Gastrocnemius medialis (tissue), 4 donors: ENCODE measurements around the gene AATK. TPM values are rescaled to one million over a fixed set of nuclear protein-coding genes. Genes with fewer than 3 reads are reported as not detected.

Source experiments
- ATAC-seq, 2 donors: fragments of 150-250 bp; one replicate each; pipeline ENCODE4 v1.9.1; 2016
- DNase-seq, 2 donors: peaks; one replicate each; pipeline ENCODE4 v3.0.0-alpha.2; 2019
- H3K27ac ChIP-seq, 4 donors: fragments of 200-600 bp; sonication (generic); 1 replicate in 1 of 4; 2 replicates in 3 of 4; pipeline ENCODE4 v1.5.1; 2016 to 2018; ENCODE audit warnings: mild to moderate bottlenecking in 2 of 4, moderate library complexity in 1 of 4
- H3K27me3 ChIP-seq, 3 donors: fragments of 200-600 bp; sonication (generic) in 2 of 3; 1 replicate in 1 of 3; 2 replicates in 2 of 3; pipeline versions ENCODE4 v1.5.1 to v1.6.0; 2016 to 2019; ENCODE audit warnings: mild to moderate bottlenecking in 1 of 3, moderate library complexity in 1 of 3
- H3K36me3 ChIP-seq, 2 donors: fragments of 200-600 bp; sonication (generic) in 1 of 2; one replicate each; pipeline ENCODE4 v1.5.1; 2017 to 2018
- H3K4me1 ChIP-seq, 2 donors: fragments of 200-600 bp; sonication (generic) in 1 of 2; one replicate each; pipeline ENCODE4 v1.5.1; 2016 to 2017; ENCODE audit warnings: mild to moderate bottlenecking in 2 of 2
- H3K4me3 ChIP-seq, 4 donors: fragments of 200-600 bp; sonication (generic) in 3 of 4; 1 replicate in 1 of 4; 2 replicates in 3 of 4; pipeline ENCODE4 v1.5.1; 2016 to 2019; ENCODE audit warnings: mild to moderate bottlenecking in 2 of 4
- H3K9me3 ChIP-seq, 3 donors: fragments of 200-600 bp; sonication (generic) in 2 of 3; 1 replicate in 1 of 3; 2 replicates in 2 of 3; pipeline ENCODE4 v1.5.1; 2016 to 2019
- POLR2A ChIP-seq, 2 donors: fragments of 450-650 bp; IDR thresholded peaks; one replicate each; pipeline ENCODE4 v1.6.1; 2017; ENCODE audit warnings: antibody characterized with exemption in 2 of 2, mild to moderate bottlenecking in 2 of 2, moderate library complexity in 2 of 2
- in situ Hi-C, 4 donors: fragments of 200-750 bp; cut with MboI; loops; one replicate each; pipeline versions ENCODE4 v1.15.0 to v1.8.0; 2017; ENCODE audit warnings: low sequenced_read_pairs in 4 of 4
- intact Hi-C: fragments of 100-400 bp; cut with DNase I; formaldehyde crosslinking; loops from one replicate; pipeline ENCODE4 v1.15.1; 2023; ENCODE audit warnings: low total_unique reads
- total RNA-seq, 4 donors: library from RNA; depleted of rRNA; stranded (reverse); fragments of >200 nt; gene quantifications; one replicate each; pipeline versions ENCODE4 v1.1.0 to v1.2.3, GENCODE V29; 2016
- TF ChIP-seq, protein P1 (sequence below), 5 experiments: fragments of 450-650 bp in 3 of 5; fragments of 200-600 bp in 2 of 5; sonication (generic) in 2 of 5; IDR thresholded peaks in 4 of 5; conservative IDR thresholded peaks in 1 of 5; 1 replicate in 4 of 5; 2 replicates in 1 of 5; pipeline ENCODE4 v1.5.1; 2016 to 2019; ENCODE audit warnings: antibody characterized with exemption in 5 of 5, mild to moderate bottlenecking in 3 of 5, moderate library complexity in 3 of 5

Gene AATK
- total RNA-seq, 4 donors from 2014 or later: 0.10 to 1.3 (median 0.80) TPM

- intact Hi-C loops (no loop called here), in situ Hi-C loops (no loop called here)
- Histone ChIP-seq H3K4me1 (peaks cover 0 to 3% of the 10 kb centered on the region in 2 donors), H3K27ac (peak overlapping the region in 2 of 4 donors; percentile 47 to 48), H3K27me3 (peaks cover 11 to 22% (median 15%) of the 10 kb centered on the region in 3 donors), H3K4me3 (peak overlapping the region in 2 of 4 donors; percentile 13 to 43), H3K9me3 (no peaks in the 10 kb centered on the region), H3K36me3 (no peaks in the 10 kb centered on the region)
- no peak for DNase-seq
- no peak for TF ChIP-seq POLR2A (IDR thresholded peaks at IDR 0.05)
- TF ChIP-seq, protein P1, sequence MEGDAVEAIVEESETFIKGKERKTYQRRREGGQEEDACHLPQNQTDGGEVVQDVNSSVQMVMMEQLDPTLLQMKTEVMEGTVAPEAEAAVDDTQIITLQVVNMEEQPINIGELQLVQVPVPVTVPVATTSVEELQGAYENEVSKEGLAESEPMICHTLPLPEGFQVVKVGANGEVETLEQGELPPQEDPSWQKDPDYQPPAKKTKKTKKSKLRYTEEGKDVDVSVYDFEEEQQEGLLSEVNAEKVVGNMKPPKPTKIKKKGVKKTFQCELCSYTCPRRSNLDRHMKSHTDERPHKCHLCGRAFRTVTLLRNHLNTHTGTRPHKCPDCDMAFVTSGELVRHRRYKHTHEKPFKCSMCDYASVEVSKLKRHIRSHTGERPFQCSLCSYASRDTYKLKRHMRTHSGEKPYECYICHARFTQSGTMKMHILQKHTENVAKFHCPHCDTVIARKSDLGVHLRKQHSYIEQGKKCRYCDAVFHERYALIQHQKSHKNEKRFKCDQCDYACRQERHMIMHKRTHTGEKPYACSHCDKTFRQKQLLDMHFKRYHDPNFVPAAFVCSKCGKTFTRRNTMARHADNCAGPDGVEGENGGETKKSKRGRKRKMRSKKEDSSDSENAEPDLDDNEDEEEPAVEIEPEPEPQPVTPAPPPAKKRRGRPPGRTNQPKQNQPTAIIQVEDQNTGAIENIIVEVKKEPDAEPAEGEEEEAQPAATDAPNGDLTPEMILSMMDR (IDR thresholded peaks at IDR 0.05 in 4 of 5, conservative IDR thresholded peaks at IDR 0.05 in 1 of 5): no peak
- ATAC-seq: no peak
Observed at GRCh38 chr17:81160747-81161453, 5.1 kb downstream of the AATK start.

DNA sequence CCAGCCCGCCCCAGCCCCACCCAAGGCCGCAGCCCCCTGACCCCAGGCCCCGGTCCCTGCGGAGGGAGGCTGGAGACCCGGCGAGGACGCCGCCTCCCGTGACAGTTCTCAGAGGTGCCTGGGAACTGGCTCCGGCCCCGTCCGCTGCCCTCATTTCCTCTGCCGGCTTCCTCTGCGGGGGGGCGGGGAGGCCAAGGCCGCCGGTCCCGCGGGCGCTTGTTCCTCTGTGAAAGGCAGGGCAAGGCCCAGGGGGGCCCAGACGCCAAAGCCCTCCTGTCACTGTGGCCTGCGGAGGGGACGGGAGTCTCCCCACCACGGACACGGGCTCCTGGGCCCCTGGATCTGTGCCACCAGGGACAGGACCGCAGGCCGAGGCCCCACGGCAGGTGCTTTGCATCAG lies 5.7 kb downstream of the AATK start:
- Histone ChIP-seq H3K27ac (peak overlapping the region in 2 of 4 donors; percentile 47 to 48), H3K36me3 (no peaks in the 10 kb centered on the region), H3K27me3 (peaks cover 7 to 17% (median 10%) of the 10 kb centered on the region in 3 donors), H3K4me3 (peak overlapping the region in 3 of 4 donors; percentile 13 to 43 (median 20)), H3K4me1 (no peaks in the 10 kb centered on the region), H3K9me3 (no peaks in the 10 kb centered on the region)
- DNase-seq: no peak
- in situ Hi-C loops: no loop called here
- no peak for ATAC-seq
- TF ChIP-seq POLR2A (IDR thresholded peaks at IDR 0.05): no peak
- TF ChIP-seq, protein P1 (IDR thresholded peaks at IDR 0.05 in 4 of 5, conservative IDR thresholded peaks at IDR 0.05 in 1 of 5): no peak
- intact Hi-C loops: no loop called here

DNA sequence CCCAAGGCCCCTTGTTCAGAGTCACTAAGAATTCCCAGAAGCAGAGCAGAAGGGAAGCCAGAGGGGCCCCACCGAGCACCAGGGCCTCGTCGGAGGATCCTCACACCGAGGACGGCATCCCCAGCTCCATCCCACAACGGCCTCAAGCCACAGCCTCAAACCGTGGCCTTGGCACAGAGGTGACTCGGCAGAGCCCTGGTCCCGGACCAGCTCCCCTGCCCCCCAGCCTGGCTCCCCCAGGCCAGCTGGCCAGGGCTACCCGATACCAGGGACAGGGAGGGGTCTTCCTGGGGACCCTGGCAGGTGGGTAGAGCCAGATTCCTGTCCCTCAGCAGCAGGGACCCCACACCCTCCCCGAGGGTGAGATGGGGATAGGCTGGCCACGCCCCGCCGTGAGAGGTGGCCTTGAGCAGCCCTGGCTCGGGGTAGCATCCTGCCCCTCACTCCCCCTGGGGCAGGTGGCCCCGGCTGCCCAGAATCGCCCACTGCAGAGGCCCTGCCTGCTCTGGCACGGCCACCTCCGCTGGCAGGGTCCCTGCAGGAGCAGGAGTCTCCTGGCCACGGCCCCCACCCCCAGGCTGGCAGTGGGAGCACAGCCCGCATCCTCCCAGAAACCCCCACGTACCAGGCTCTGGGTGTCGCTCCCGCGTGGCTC lies 6.3 kb downstream of the AATK start:
- Histone ChIP-seq H3K4me1 (no peaks in the 10 kb centered on the region), H3K27me3 (peaks cover under 1 to 11% (median 4%) of the 10 kb centered on the region in 3 donors), H3K4me3 (peak overlapping the region in 3 of 4 donors; percentile 13 to 43 (median 20)), H3K9me3 (no peaks in the 10 kb centered on the region), H3K36me3 (no peaks in the 10 kb centered on the region), H3K27ac (peak overlapping the region in 2 of 4 donors; percentile 47 to 48)
- DNase-seq (no peak), ATAC-seq (no peak)
- no peak for TF ChIP-seq POLR2A (IDR thresholded peaks at IDR 0.05)
- TF ChIP-seq, protein P1 (IDR thresholded peaks at IDR 0.05 in 4 of 5, conservative IDR thresholded peaks at IDR 0.05 in 1 of 5): no peak
- intact Hi-C loops (no loop called here), in situ Hi-C loops (no loop called here)

DNA sequence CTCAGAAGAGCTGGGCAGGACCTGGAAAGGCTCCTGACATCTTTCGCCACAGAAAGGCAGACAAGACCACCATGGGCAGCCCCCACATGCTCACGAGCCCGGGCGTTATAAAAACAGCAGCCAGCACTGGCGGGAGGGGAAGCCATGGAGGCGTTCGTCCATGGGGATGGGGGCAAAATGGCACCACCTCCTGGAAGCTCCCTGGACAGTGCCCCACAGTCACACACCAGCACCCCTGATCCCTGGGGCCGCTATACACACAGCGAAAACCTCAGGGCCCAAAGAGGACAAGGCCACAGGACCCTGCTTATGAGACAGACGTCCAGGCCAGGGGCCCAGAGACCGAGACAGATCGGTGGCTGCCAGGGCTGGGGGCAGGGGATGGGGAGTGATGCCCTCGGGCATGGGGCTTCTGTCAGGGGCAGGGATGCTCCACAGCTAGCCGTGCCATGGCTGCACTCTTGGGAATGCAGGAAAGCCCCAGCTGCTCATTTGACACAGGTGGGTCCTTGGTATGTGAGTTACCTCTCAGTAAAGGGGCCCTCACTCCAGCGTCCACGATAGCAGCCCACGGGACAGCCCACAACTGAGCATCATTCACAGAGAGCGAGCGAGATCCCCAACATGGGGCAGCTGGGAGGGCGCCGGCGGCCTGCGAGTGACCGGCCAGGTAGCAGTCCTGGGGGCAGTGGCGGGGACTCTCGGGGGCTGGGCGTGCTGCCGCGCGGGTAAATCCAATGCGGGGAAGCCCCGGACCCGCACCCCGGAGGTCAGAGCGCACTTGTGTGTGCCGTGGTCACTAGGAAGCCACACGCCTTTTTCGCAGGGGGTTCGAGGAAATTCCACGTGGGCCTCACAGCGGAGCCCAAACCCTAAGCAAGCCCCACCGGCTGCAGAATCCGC lies 7.1 kb downstream of the AATK start:
- Histone ChIP-seq H3K27me3 (peaks cover 0 to 6% (median 3%) of the 10 kb centered on the region in 3 donors), H3K36me3 (no peaks in the 10 kb centered on the region), H3K9me3 (no peaks in the 10 kb centered on the region), H3K27ac (no peak overlapping the region), H3K4me1 (no peaks in the 10 kb centered on the region), H3K4me3 (peak overlapping the region in 1 of 4 donors; percentile 43)
- ATAC-seq (no peak), DNase-seq (no peak)
- in situ Hi-C loops (no loop called here), intact Hi-C loops (no loop called here)
- TF ChIP-seq, protein P1 (IDR thresholded peaks at IDR 0.05 in 4 of 5, conservative IDR thresholded peaks at IDR 0.05 in 1 of 5): no peak
- no peak for TF ChIP-seq POLR2A (IDR thresholded peaks at IDR 0.05)
